SK-N-DZ (cell line): Measurements from ENCODE around the gene KCNK7.
A peak's percentile ranks its signal among the peaks of the same experiment; 100 is the strongest.

Source experiments
- DNase-seq: peaks from one replicate; pipeline ENCODE4 v3.0.0-alpha.2; 2015; ENCODE audit warnings: low spot score

Gene KCNK7

GRCh38 chr11:65627202-65627601 is 31.6 kb upstream of the KCNK7 start:
- no peak for DNase-seq

GRCh38 chr11:65625628-65626342 is 30.2 kb upstream of the KCNK7 start:
- DNase-seq = no peak

- DNase-seq = no peak
Measured at GRCh38 chr11:65624931-65625627, 29.5 kb upstream of the KCNK7 start.

- no peak for DNase-seq
Measured at GRCh38 chr11:65623852-65624616, 28.4 kb upstream of the KCNK7 start.

- DNase-seq = no peak
Measured at GRCh38 chr11:65623177-65623576, 27.6 kb upstream of the KCNK7 start.

- no peak for DNase-seq
Measured at GRCh38 chr11:65622011-65622410, 26.4 kb upstream of the KCNK7 start.

GRCh38 chr11:65621460-65621859 is 25.9 kb upstream of the KCNK7 start:
- DNase-seq = no peak

- DNase-seq = no peak
Measured at GRCh38 chr11:65620666-65621065, 25.1 kb upstream of the KCNK7 start.

GRCh38 chr11:65619281-65619928 is 23.8 kb upstream of the KCNK7 start:
- DNase-seq = no peak

- no peak for DNase-seq
Measured at GRCh38 chr11:65618763-65619162, 23.2 kb upstream of the KCNK7 start.

- DNase-seq = no peak
Measured at GRCh38 chr11:65617990-65618751, 22.6 kb upstream of the KCNK7 start.

- DNase-seq = no peak
Measured at GRCh38 chr11:65617136-65617850, 21.7 kb upstream of the KCNK7 start.

- DNase-seq = no peak
Measured at GRCh38 chr11:65616575-65617001, 21.0 kb upstream of the KCNK7 start.

- peak; percentile 43 for DNase-seq
Measured at GRCh38 chr11:65615950-65616574, 20.5 kb upstream of the KCNK7 start.

GRCh38 chr11:65615229-65615949 is 19.8 kb upstream of the KCNK7 start, which contains the start of gene PCNX3:
PCNX3 (plus strand) TSS chr11:65615776; CDS start chr11:65616312, 536 bp downstream.
- DNase-seq = peak; percentile 100

GRCh38 chr11:65613091-65613928 is 17.7 kb upstream of the KCNK7 start:
- no peak for DNase-seq

GRCh38 chr11:65612691-65613090 is 17.1 kb upstream of the KCNK7 start:
- DNase-seq = no peak
